Endothelial cell of umbilical vein (primary cell): ENCODE measurements around the gene C4A. TPM values are rescaled to one million over a fixed set of nuclear protein-coding genes. Genes with fewer than 3 reads are reported as not detected.

Source experiments
- BruUV-seq: library from RNA; stranded (reverse); fragments of 400-500 nt; replicated peaks from 2 replicates; lab custom pipeline; 2021; lab: Mats Ljungman, UMichigan
- CTCF ChIA-PET: fragments of 300-600, 350-600 bp; sonication (Branson Sonifier 250); formaldehyde crosslinking; loops from one replicate; lab custom pipeline; 2021; ENCODE audit warnings: antibody characterized with exemption, inconsistent platforms; lab: Charles Lee
- POLR2A ChIA-PET: fragments of 300-600, 350-600 bp; sonication (Branson Sonifier 250); formaldehyde crosslinking; loops from one replicate; lab custom pipeline; 2021; ENCODE audit warnings: antibody characterized with exemption, inconsistent platforms; lab: Charles Lee
- DNase-seq: peaks from one replicate; pipeline ENCODE4 v3.0.0-alpha.2; 2011; ENCODE audit warnings: low read depth, low spot score
- FAIRE-seq: peaks from 2 replicates; lab custom pipeline; 2011; peaks lifted over from hg19 to GRCh38; lab: Jason Lieb, UNC
- H2AFZ ChIP-seq: 2 replicates; pipeline ENCODE4 v1.6.0; 2012; ENCODE audit warnings: low read depth, low read length, control low read depth, inconsistent platforms
- H3K27ac ChIP-seq: 2 replicates; pipeline ENCODE4 v1.5.1; 2011; ENCODE audit warnings: low read depth, mild to moderate bottlenecking, control low read depth, low read length, moderate library complexity; ENCODE audit not compliant: insufficient read depth
- H3K27me3 ChIP-seq, 2 experiments: 2 replicates each; pipeline versions ENCODE4 v1.6.0 to v1.6.1; 2011; ENCODE audit warnings: low read length in 2 of 2, mixed read lengths in 1 of 2; ENCODE audit not compliant: control insufficient read depth in 2 of 2, insufficient read depth in 2 of 2
- H3K36me3 ChIP-seq, 2 experiments: 2 replicates in 1 of 2; 3 replicates in 1 of 2; pipeline ENCODE4 v1.5.1; 2011; ENCODE audit warnings: low read length in 2 of 2, mild to moderate bottlenecking in 1 of 2, moderate library complexity in 1 of 2; ENCODE audit not compliant: control insufficient read depth in 2 of 2, insufficient read depth in 2 of 2; ENCODE audit errors: extremely low read depth in 1 of 2
- H3K4me1 ChIP-seq: 3 replicates; pipeline ENCODE4 v1.5.1; 2011; ENCODE audit warnings: mild to moderate bottlenecking, low read length; ENCODE audit not compliant: control insufficient read depth, insufficient read depth; ENCODE audit errors: extremely low read depth
- H3K4me2 ChIP-seq: 2 replicates; pipeline ENCODE4 v1.6.1; 2011; ENCODE audit warnings: low read length, control low read depth, mixed read lengths; ENCODE audit not compliant: insufficient read depth
- H3K4me3 ChIP-seq, 3 experiments: fragments of 200-600 bp in 1 of 3; sonication (generic), shearing (Covaris generic) in 1 of 3; replicated peaks in 1 of 3; 2 replicates each; pipeline ENCODE4 v1.5.1; 2011 to 2016; ENCODE audit warnings: control low read depth in 3 of 3, low read length in 3 of 3, mild to moderate bottlenecking in 2 of 3, inconsistent platforms in 1 of 3, low read depth in 1 of 3, moderate library complexity in 1 of 3; ENCODE audit not compliant: insufficient read depth in 1 of 3
- H3K79me2 ChIP-seq: 2 replicates; pipeline ENCODE4 v1.6.0; 2012; ENCODE audit warnings: low read length, inconsistent platforms; ENCODE audit not compliant: control insufficient read depth, insufficient read depth
- H3K9ac ChIP-seq: replicated peaks from 2 replicates; pipeline ENCODE3; 2011; ENCODE audit warnings: low read length, control low read depth; ENCODE audit not compliant: insufficient read depth; ENCODE audit errors: extremely low read depth
- H3K9me1 ChIP-seq: replicated peaks from 3 replicates; pipeline ENCODE4 v1.6.0; 2011; ENCODE audit warnings: mild to moderate bottlenecking, low read length; ENCODE audit not compliant: control insufficient read depth, insufficient read depth; ENCODE audit errors: extremely low read depth
- H3K9me3 ChIP-seq: replicated peaks from 2 replicates; pipeline ENCODE4 v1.5.1; 2012; ENCODE audit warnings: low read length, inconsistent platforms; ENCODE audit not compliant: control insufficient read depth, insufficient read depth
- H4K20me1 ChIP-seq: replicated peaks from 2 replicates; pipeline ENCODE3; 2011; ENCODE audit warnings: mild to moderate bottlenecking, low read length; ENCODE audit not compliant: control insufficient read depth, insufficient read depth; ENCODE audit errors: extremely low read depth
- EZH2 ChIP-seq: IDR thresholded peaks from 2 replicates; pipeline ENCODE4 v1.6.1; 2012; ENCODE audit warnings: borderline replicate concordance, low read depth, mild to moderate bottlenecking, moderate library complexity, low read length, inconsistent platforms; ENCODE audit not compliant: severe bottlenecking
- FOS ChIP-seq: IDR thresholded peaks from 2 replicates; pipeline ENCODE4 v1.6.1; 2011; ENCODE audit warnings: mild to moderate bottlenecking, low read length, moderate library complexity, borderline replicate concordance; ENCODE audit not compliant: insufficient read depth
- GATA2 ChIP-seq: IDR thresholded peaks from 2 replicates; pipeline ENCODE4 v1.7.0; 2011; ENCODE audit warnings: low read depth, mild to moderate bottlenecking, moderate library complexity, mixed read lengths, low read length; ENCODE audit not compliant: insufficient read length, insufficient read depth
- JUN ChIP-seq: IDR thresholded peaks from 2 replicates; pipeline ENCODE4 v1.6.1; 2011; ENCODE audit warnings: borderline replicate concordance, low read depth; ENCODE audit not compliant: insufficient read length, insufficient read depth
- dilution Hi-C: fragments of 300-500 bp; cut with MboI; formaldehyde crosslinking; loops from one replicate; pipeline ENCODE4 v1.15.0; 2019; ENCODE audit warnings: low sequenced_read_pairs; ENCODE audit not compliant: extremely low pct_ligation_motif_present
- intact Hi-C: fragments of 100-400 bp; cut with micrococcal nuclease; formaldehyde crosslinking; loops from one replicate; pipeline ENCODE4 v1.10.0; 2022
- polyA plus RNA-seq, 4 experiments: library from polyadenylated mRNA; depleted of rRNA in 3 of 4; stranded (reverse) in 3 of 4; unstranded in 1 of 4; fragments of >200 nt; gene quantifications; 2 replicates each; pipeline versions ENCODE4 v1.2.1 to v1.2.3, GENCODE V29; 2011 to 2012; ENCODE audit warnings: missing spikeins in 1 of 4
- total RNA-seq: library from RNA; stranded (reverse); gene quantifications from 2 replicates; pipeline ENCODE4 v1.2.3, GENCODE V29; 2021

The C4A gene
- total and polyA plus RNA-seq, 2 donors (not counting 3 experiments of a cell fraction or from before 2014, with no cell fraction given): 5.2 to 5.7 TPM

DNA sequence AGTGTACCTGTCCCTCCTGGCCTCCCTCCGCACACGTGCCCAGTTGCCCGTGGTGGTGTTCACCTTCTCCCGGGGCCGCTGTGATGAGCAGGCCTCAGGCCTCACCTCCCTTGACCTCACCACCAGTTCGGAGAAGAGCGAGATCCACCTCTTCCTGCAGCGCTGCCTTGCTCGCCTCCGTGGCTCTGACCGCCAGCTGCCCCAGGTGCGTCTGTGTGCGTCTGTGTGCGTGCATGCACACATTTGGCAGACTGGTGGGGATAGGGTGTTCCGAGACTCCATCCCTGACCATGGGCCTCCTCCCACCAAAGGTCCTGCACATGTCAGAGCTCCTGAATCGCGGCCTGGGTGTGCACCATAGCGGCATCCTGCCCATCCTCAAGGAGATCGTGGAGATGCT, 17.9 kb upstream of the C4A start:
- Histone ChIP-seq H3K9ac (no peak overlapping the region), H3K9me3 (no peaks in the 10 kb centered on the region), H3K9me1 (no peaks in the 10 kb centered on the region), H3K4me2 (no peak overlapping the region), H3K27ac (no peak overlapping the region), H4K20me1 (no peaks in the 10 kb centered on the region), H3K36me3 (peaks cover 12 to 56% of the 10 kb centered on the region in 2 experiments), H3K27me3 (no peaks in the 10 kb centered on the region), H3K4me1 (peaks cover 8% of the 10 kb centered on the region), H3K79me2 (peaks cover 10% of the 10 kb centered on the region), H2AFZ (no peak overlapping the region), H3K4me3 (no peak overlapping the region)
- ChIA-PET POLR2A (no interaction called here), CTCF (interaction anchor here (0.6 kb wide), 1 partner anchor 11 kb away, joined by 3 read pairs; no protein-coding TSS in a partner anchor)
- no peak for FAIRE-seq
- dilution Hi-C loops (no loop called here), intact Hi-C loops (no loop called here)
- no peak for DNase-seq
- TF ChIP-seq GATA2 (no peak), JUN (no peak), FOS (no peak)
- BruUV-seq: no TSS peak

DNA sequence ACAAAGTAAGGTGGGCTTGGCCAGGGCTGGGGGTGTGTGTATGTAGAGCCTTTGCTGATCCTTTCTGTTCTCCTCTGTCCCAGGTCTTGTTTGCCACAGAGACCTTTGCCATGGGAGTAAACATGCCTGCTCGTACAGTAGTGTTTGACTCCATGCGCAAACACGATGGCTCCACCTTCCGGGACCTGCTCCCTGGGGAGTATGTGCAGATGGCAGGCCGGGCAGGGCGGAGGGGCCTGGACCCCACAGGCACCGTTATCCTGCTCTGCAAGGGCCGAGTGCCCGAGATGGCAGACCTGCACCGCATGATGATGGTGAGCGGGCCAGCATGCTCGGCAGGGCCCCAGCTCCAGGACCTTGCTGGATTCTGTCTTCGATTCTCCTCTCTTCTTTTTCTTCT, 16.2 kb upstream of the C4A start:
- no peak for FAIRE-seq
- no peak overlapping the region for H3K4me2 ChIP-seq
- H3K27me3 ChIP-seq: no peaks in the 10 kb centered on the region
- H3K27ac ChIP-seq: no peak overlapping the region
- dilution Hi-C loops (no loop called here), intact Hi-C loops (no loop called here)
- no peak for TF ChIP-seq EZH2
- H3K9me1 ChIP-seq: no peaks in the 10 kb centered on the region
- H3K36me3 ChIP-seq: peaks cover 14 to 66% of the 10 kb centered on the region in 2 experiments
- no peak overlapping the region for H3K9ac ChIP-seq
- no peaks in the 10 kb centered on the region for H3K9me3 ChIP-seq
- DNase-seq: no peak
- no peak overlapping the region for H2AFZ ChIP-seq
- H3K79me2 ChIP-seq: peaks cover 5% of the 10 kb centered on the region
- ChIA-PET POLR2A (no interaction called here), CTCF (no interaction called here)
- no TSS peak for BruUV-seq
- H3K4me3 ChIP-seq: no peak overlapping the region
- no peaks in the 10 kb centered on the region for H4K20me1 ChIP-seq
- peaks cover 1% of the 10 kb centered on the region for H3K4me1 ChIP-seq
